ENCODE data around the gene LRRC52.

Gene LRRC52

GRCh38 chr1:165539306-165539705 lies 4.5 kb upstream of the LRRC52 start:
- DNase-seq = no peak

GRCh38 chr1:165539908-165540307 lies 3.9 kb upstream of the LRRC52 start:
- no peak for DNase-seq

- DNase-seq = no peak
These were observed 1.7 kb upstream of the LRRC52 start for GRCh38 chr1:165542015-165542631.

- DNase-seq = no peak
These were observed 1.2 kb upstream of the LRRC52 start for GRCh38 chr1:165542647-165543046.

- DNase-seq = no peak
These were observed 1.2 kb downstream of the LRRC52 start for GRCh38 chr1:165544996-165545395.

GRCh38 chr1:165545974-165546373 lies 2.2 kb downstream of the LRRC52 start:
- no peak for DNase-seq

- DNase-seq = no peak
These were observed 6.2 kb downstream of the LRRC52 start for GRCh38 chr1:165549973-165550372.

- DNase-seq = no peak
These were observed 7.7 kb downstream of the LRRC52 start for GRCh38 chr1:165551469-165551868.

- DNase-seq = no peak
These were observed 17.3 kb downstream of the LRRC52 start for GRCh38 chr1:165560883-165561656.

- DNase-seq = no peak
These were observed 18.8 kb downstream of the LRRC52 start for GRCh38 chr1:165562571-165562970.

GRCh38 chr1:165563551-165563950 lies 19.8 kb downstream of the LRRC52 start:
- no peak for DNase-seq

GRCh38 chr1:165564561-165564960 lies 20.8 kb downstream of the LRRC52 start:
- no peak for DNase-seq

GRCh38 chr1:165565751-165566490 lies 22.1 kb downstream of the LRRC52 start:
- no peak for DNase-seq

- no peak for DNase-seq
These were observed 26.3 kb downstream of the LRRC52 start for GRCh38 chr1:165570078-165570477.

GRCh38 chr1:165573787-165574186 lies 30.0 kb downstream of the LRRC52 start:
- no peak for DNase-seq

- no peak for DNase-seq
These were observed 30.5 kb downstream of the LRRC52 start for GRCh38 chr1:165574295-165574694.

GRCh38 chr1:165575468-165576099 lies 31.8 kb downstream of the LRRC52 start:
- no peak for DNase-seq

- no peak for DNase-seq
These were observed 32.7 kb downstream of the LRRC52 start for GRCh38 chr1:165576536-165576935.

- no peak for DNase-seq
These were observed 33.9 kb downstream of the LRRC52 start for GRCh38 chr1:165577707-165578106.

- no peak for DNase-seq
These were observed 37.4 kb downstream of the LRRC52 start for GRCh38 chr1:165580931-165581871.

GRCh38 chr1:165581926-165582325 lies 38.1 kb downstream of the LRRC52 start:
- no peak for DNase-seq

GRCh38 chr1:165586398-165586797 lies 42.6 kb downstream of the LRRC52 start:
- DNase-seq = no peak
